Gastroesophageal sphincter (tissue), 3 donors: ENCODE measurements around the gene TMEM79.

ENCODE experiments used
- CTCF ChIP-seq, 4 experiments: fragments of 200-600 bp in 2 of 4; fragments of 450-650 bp in 2 of 4; sonication (generic) in 1 of 4; IDR thresholded peaks; one replicate each; pipeline ENCODE4 v1.5.1; 2017 to 2019; ENCODE audit warnings: antibody characterized with exemption in 4 of 4, mild to moderate bottlenecking in 2 of 4, moderate library complexity in 2 of 4
- POLR2A ChIP-seq, 2 donors: fragments of 450-650 bp; IDR thresholded peaks; one replicate each; pipeline ENCODE4 v1.6.1; 2017; ENCODE audit warnings: antibody characterized with exemption in 2 of 2, mild to moderate bottlenecking in 2 of 2, moderate library complexity in 1 of 2

GRCh38 chr1:156246781-156247459, 37.2 kb upstream of the TMEM79 start:
- TF ChIP-seq CTCF (IDR thresholded peaks at IDR 0.05), result no peak
- no peak for TF ChIP-seq POLR2A (IDR thresholded peaks at IDR 0.05)
